Activated T-helper 2 cell treated with anti-CD3 and anti-CD28 coated beads, Interferon-gamma antibody, Interleukin-2, Interleukin-4, amounts not matched to agents 10 μg/mL and 5 μg/mL and 100 μg/mL, durations not matched to agents 14 hours and 24 hours and 36 hours (primary cell): ENCODE results near the gene ITCH. TPM values are rescaled to one million over a fixed set of nuclear protein-coding genes. Genes with fewer than 3 reads are reported as not detected.
"Not testable (repeated sequence)": the region's sequence is repeated elsewhere in the genome, so short reads cannot be mapped to it uniquely, and the experiment has no call there.

Experiments used
- DNase-seq: peaks from one replicate; pipeline ENCODE4 v3.0.0; 2021; ENCODE audit warnings: low spot score
- H3K27ac Mint-ChIP-seq: one replicate; pipeline ENCODE4 v1.8.0; 2021; ENCODE audit warnings: mixed read lengths
- H3K27me3 Mint-ChIP-seq: one replicate; pipeline ENCODE4 v1.8.0; 2021; ENCODE audit warnings: low read depth, mixed read lengths
- H3K36me3 Mint-ChIP-seq: one replicate; pipeline ENCODE4 v1.8.0; 2021; ENCODE audit warnings: low read depth, mixed read lengths
- H3K4me1 Mint-ChIP-seq: one replicate; pipeline ENCODE4 v1.8.0; 2021; ENCODE audit warnings: low read depth, mixed read lengths
- H3K4me3 Mint-ChIP-seq: one replicate; pipeline ENCODE4 v1.8.0; 2021; ENCODE audit warnings: low read depth, mild to moderate bottlenecking, moderate library complexity, mixed read lengths
- H3K9me3 Mint-ChIP-seq: one replicate; pipeline ENCODE4 v1.8.0; 2021; ENCODE audit warnings: mixed read lengths
- intact Hi-C: fragments of 100-400 bp; cut with micrococcal nuclease; formaldehyde crosslinking; loops from one replicate; pipeline ENCODE4 v1.15.1; 2023
- total RNA-seq: library from RNA; stranded (reverse); gene quantifications from 2 replicates; pipeline ENCODE4 v1.2.3, GENCODE V29; 2022

ITCH gene
- total RNA-seq, 1 donor from 2014 or later = 53.0 TPM

GRCh38 chr20:34396408-34396807, 33.3 kb downstream of the ITCH start:
- H3K27ac Mint-ChIP-seq = no peak overlapping the region
- no peaks in the 10 kb centered on the region for H3K9me3 Mint-ChIP-seq
- no peaks in the 10 kb centered on the region for H3K27me3 Mint-ChIP-seq
- peaks cover 13% of the 10 kb centered on the region for H3K4me1 Mint-ChIP-seq
- peaks cover 54% of the 10 kb centered on the region for H3K36me3 Mint-ChIP-seq
- intact Hi-C loops = no loop called here
- H3K4me3 Mint-ChIP-seq = no peak overlapping the region
- DNase-seq = no peak

GRCh38 chr20:34397096-34397495, 34.0 kb downstream of the ITCH start:
- intact Hi-C loops = no loop called here
- DNase-seq = no peak
- H3K27me3 Mint-ChIP-seq = no peaks in the 10 kb centered on the region
- peaks cover 58% of the 10 kb centered on the region for H3K36me3 Mint-ChIP-seq
- H3K4me3 Mint-ChIP-seq = no peak overlapping the region
- peaks cover 18% of the 10 kb centered on the region for H3K4me1 Mint-ChIP-seq
- no peak overlapping the region for H3K27ac Mint-ChIP-seq
- H3K9me3 Mint-ChIP-seq = no peaks in the 10 kb centered on the region

DNA sequence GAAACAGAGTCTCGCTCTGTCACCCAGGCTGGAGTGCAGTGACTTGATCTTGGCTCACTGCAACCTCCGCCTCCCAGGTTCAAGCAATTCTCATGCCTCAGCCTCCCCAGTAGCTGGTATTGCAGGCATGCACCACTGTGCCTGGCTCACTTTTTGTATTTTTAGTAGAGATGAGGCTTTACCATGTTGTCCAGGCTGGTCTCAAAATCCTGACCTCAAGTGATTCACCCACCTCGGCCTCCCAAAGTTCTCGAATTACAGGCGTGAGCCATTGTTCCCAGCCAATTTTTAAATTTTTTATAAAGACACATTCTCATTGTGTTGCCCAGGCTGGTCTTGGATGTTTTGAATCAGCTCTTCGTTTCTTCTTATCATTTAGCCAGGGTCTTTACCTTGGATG, 37.7 kb downstream of the ITCH start:
- H3K27me3 Mint-ChIP-seq, H3K9me3 Mint-ChIP-seq, DNase-seq, intact Hi-C loops, H3K4me3 Mint-ChIP-seq, H3K27ac Mint-ChIP-seq: not testable (repeated sequence)
- peaks cover 55% of the 10 kb centered on the region for H3K36me3 Mint-ChIP-seq
- peaks cover 30% of the 10 kb centered on the region for H3K4me1 Mint-ChIP-seq

DNA sequence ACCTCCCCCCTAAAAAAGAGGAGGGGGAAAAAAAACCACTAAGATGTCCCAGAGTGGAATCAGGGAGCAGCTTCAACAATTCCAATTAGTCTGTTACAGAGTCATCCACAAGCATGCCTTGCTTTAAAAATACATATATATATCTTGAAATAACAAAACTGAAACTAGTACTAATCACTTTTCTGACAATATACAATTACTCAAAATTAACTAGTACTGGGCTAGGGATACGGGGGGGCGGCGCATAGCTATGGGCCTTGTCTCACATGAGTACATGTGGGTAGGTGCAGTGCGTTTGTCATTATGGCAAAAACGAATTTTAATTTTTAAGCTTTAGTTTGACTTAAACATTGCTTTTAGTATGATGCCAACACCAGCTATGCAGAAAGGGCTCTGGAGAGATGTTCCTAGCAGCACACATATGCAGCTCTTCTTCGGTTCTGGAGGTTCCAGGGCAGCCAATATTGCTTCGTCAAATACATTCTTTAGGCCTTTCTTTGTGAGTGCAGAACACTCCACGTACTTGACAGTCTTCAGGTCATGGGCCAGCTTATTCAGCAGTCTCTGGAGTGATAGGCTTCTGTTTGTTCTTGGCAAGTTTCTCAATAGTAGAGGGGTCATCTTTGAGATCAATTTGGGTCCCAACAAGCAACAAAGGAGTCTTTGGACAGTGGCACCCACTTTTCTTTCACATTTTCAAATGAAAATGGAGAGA, 38.8 kb downstream of the ITCH start:
- no peaks in the 10 kb centered on the region for H3K27me3 Mint-ChIP-seq
- peaks cover 30% of the 10 kb centered on the region for H3K4me1 Mint-ChIP-seq
- intact Hi-C loops = no loop called here
- H3K9me3 Mint-ChIP-seq = no peaks in the 10 kb centered on the region
- no peak overlapping the region for H3K4me3 Mint-ChIP-seq
- H3K36me3 Mint-ChIP-seq = peaks cover 47% of the 10 kb centered on the region
- no peak overlapping the region for H3K27ac Mint-ChIP-seq
- no peak for DNase-seq

- H3K27ac Mint-ChIP-seq = no peak overlapping the region
- no peak for DNase-seq
- peaks cover 28% of the 10 kb centered on the region for H3K4me1 Mint-ChIP-seq
- H3K4me3 Mint-ChIP-seq = no peak overlapping the region
- H3K9me3 Mint-ChIP-seq = no peaks in the 10 kb centered on the region
- no peaks in the 10 kb centered on the region for H3K27me3 Mint-ChIP-seq
- H3K36me3 Mint-ChIP-seq = peaks cover 42% of the 10 kb centered on the region
- intact Hi-C loops = no loop called here
Observed at GRCh38 chr20:34402461-34402860, 39.4 kb downstream of the ITCH start.

GRCh38 chr20:34403063-34403827, 40.2 kb downstream of the ITCH start:
- H3K27me3 Mint-ChIP-seq = no peaks in the 10 kb centered on the region
- no peak overlapping the region for H3K27ac Mint-ChIP-seq
- DNase-seq = no peak
- H3K36me3 Mint-ChIP-seq = peaks cover 49% of the 10 kb centered on the region
- H3K4me3 Mint-ChIP-seq = no peak overlapping the region
- peaks cover 30% of the 10 kb centered on the region for H3K4me1 Mint-ChIP-seq
- intact Hi-C loops = no loop called here
- no peaks in the 10 kb centered on the region for H3K9me3 Mint-ChIP-seq

DNA sequence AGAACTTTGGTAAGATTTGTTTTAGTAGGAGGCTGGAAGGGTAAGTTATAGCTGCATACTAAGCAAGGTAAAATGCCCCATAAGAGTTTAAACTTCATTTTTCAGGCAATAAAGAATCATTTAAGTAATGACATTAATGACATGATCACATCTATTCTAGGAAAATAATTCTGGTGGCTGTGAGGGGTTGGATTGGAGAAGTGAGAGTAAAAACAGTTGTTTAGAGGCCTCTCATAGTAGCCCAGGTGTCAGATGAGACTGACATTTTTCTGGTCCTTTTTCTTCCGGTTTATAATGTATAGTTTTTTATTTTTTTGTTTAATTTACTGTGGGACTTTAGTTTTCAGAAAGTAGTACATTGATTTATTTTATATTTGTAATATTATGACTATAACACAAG, 40.8 kb downstream of the ITCH start:
- H3K36me3 Mint-ChIP-seq = peaks cover 56% of the 10 kb centered on the region
- H3K9me3 Mint-ChIP-seq = no peaks in the 10 kb centered on the region
- peaks cover 30% of the 10 kb centered on the region for H3K4me1 Mint-ChIP-seq
- no peak overlapping the region for H3K4me3 Mint-ChIP-seq
- no peak for DNase-seq
- no peak overlapping the region for H3K27ac Mint-ChIP-seq
- intact Hi-C loops = no loop called here
- H3K27me3 Mint-ChIP-seq = no peaks in the 10 kb centered on the region

DNA sequence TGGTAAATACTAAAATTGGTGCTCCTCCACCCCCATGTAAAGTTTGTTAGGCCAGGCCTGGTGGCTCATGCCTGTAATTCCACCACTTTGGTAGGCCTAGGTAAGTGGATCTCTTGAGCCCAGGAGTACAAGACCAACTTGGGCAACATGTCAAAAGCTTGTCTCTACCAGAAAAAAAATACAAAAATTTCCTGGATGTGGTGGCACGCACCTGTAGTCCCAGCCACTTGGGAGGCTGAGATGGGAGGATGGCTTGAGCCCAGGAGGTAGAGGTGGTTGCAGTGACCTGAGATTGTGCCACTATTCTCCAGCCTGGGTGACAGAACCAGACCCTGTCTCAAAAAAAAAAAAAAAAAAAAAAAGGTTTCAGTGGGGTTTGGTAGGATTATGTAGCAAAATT, 41.7 kb downstream of the ITCH start:
- no peaks in the 10 kb centered on the region for H3K9me3 Mint-ChIP-seq
- no peak overlapping the region for H3K27ac Mint-ChIP-seq
- H3K4me1 Mint-ChIP-seq = peaks cover 30% of the 10 kb centered on the region
- H3K27me3 Mint-ChIP-seq = no peaks in the 10 kb centered on the region
- H3K36me3 Mint-ChIP-seq = peaks cover 60% of the 10 kb centered on the region
- no peak for DNase-seq
- H3K4me3 Mint-ChIP-seq = no peak overlapping the region
- intact Hi-C loops = loop anchor here (5.0 kb wide), 1 partner anchor 38 kb away; no protein-coding TSS in a partner anchor

DNA sequence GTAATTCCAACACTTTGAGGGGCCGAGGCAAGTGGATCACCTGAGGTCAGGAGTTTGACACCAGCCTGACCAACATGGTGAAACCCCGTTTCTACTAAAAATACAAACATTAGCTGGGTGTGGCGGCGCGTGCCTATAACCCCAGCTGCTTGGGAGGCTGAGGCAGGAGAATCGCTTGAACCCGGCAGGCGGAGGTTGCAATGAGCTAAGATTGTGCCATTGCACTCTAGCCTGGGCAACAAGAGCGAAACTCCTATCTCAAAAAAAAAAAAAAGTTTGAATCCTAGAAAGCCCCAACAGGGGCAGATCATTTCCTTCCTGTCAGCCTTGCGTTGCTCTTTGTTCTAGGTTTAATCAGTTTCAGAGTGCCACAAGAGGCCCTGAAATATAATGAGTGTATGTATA, 42.2 kb downstream of the ITCH start:
- not testable (repeated sequence) for DNase-seq, H3K9me3 Mint-ChIP-seq, H3K4me3 Mint-ChIP-seq, H3K27ac Mint-ChIP-seq, H3K27me3 Mint-ChIP-seq
- Mint-ChIP-seq H3K36me3 (peaks cover 57% of the 10 kb centered on the region), H3K4me1 (peaks cover 28% of the 10 kb centered on the region)
- intact Hi-C loops = loop anchor here (5.0 kb wide), 1 partner anchor 38 kb away; no protein-coding TSS in a partner anchor

- not testable (repeated sequence) for H3K27ac Mint-ChIP-seq, H3K27me3 Mint-ChIP-seq, H3K4me3 Mint-ChIP-seq, H3K9me3 Mint-ChIP-seq, DNase-seq
- peaks cover 56% of the 10 kb centered on the region for H3K36me3 Mint-ChIP-seq
- intact Hi-C loops = loop anchor here (5.0 kb wide), 1 partner anchor 39 kb away; no protein-coding TSS in a partner anchor
- peaks cover 26% of the 10 kb centered on the region for H3K4me1 Mint-ChIP-seq
Observed at GRCh38 chr20:34405942-34406341, 42.9 kb downstream of the ITCH start.

GRCh38 chr20:34407962-34408474, 44.9 kb downstream of the ITCH start:
- peaks cover 45% of the 10 kb centered on the region for H3K36me3 Mint-ChIP-seq
- H3K4me1 Mint-ChIP-seq = peaks cover 14% of the 10 kb centered on the region
- intact Hi-C loops = loop anchor here (5.0 kb wide), 1 partner anchor 41 kb away; no protein-coding TSS in a partner anchor
- no peak for DNase-seq
- no peak overlapping the region for H3K4me3 Mint-ChIP-seq
- no peaks in the 10 kb centered on the region for H3K9me3 Mint-ChIP-seq
- H3K27ac Mint-ChIP-seq = no peak overlapping the region
- H3K27me3 Mint-ChIP-seq = no peaks in the 10 kb centered on the region

GRCh38 chr20:34410336-34410735, 47.3 kb downstream of the ITCH start:
- H3K9me3 Mint-ChIP-seq = no peaks in the 10 kb centered on the region
- peaks cover 48% of the 10 kb centered on the region for H3K36me3 Mint-ChIP-seq
- H3K27me3 Mint-ChIP-seq = no peaks in the 10 kb centered on the region
- DNase-seq = no peak
- peaks cover 13% of the 10 kb centered on the region for H3K4me1 Mint-ChIP-seq
- H3K4me3 Mint-ChIP-seq = no peak overlapping the region
- intact Hi-C loops = no loop called here
- no peak overlapping the region for H3K27ac Mint-ChIP-seq

DNA sequence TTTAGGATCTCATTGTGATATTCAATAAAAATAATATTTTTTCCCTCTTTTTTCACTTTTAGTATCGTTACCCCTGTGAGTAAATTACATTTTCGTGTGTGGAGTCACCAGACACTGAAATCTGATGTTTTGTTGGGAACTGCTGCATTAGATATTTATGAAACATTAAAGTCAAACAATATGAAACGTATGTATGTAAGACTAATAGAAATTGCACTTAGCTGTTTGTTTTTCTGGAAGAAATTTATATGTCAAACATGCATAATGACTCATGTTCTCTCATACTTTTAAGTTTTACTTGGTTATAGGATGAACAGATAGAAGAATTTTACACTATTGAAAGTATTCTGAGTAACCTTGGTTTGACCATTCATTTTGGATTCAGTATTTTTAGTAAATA, 49.4 kb downstream of the ITCH start:
- no peak overlapping the region for H3K27ac Mint-ChIP-seq
- H3K36me3 Mint-ChIP-seq = peaks cover 56% of the 10 kb centered on the region
- intact Hi-C loops = no loop called here
- no peaks in the 10 kb centered on the region for H3K27me3 Mint-ChIP-seq
- no peak for DNase-seq
- H3K9me3 Mint-ChIP-seq = no peaks in the 10 kb centered on the region
- no peak overlapping the region for H3K4me3 Mint-ChIP-seq
- peaks cover 16% of the 10 kb centered on the region for H3K4me1 Mint-ChIP-seq
